HepG2 (cell line): ENCODE data around the gene ELL3. TPM values are rescaled to one million over a fixed set of nuclear protein-coding genes. Genes with fewer than 3 reads are reported as not detected.

ENCODE experiments used
- AGO2 ChIP-seq: fragments of 200-400 bp; formaldehyde crosslinking; optimal IDR thresholded peaks from 2 replicates; pipeline ENCODE3; 2017; ENCODE audit warnings: mild to moderate bottlenecking, low read depth, low read length, moderate library complexity
- CERS6 ChIP-seq: sonication (generic); formaldehyde crosslinking; IDR thresholded peaks from 2 replicates; pipeline ENCODE4 v1.5.0; 2020; ENCODE audit warnings: missing genetic modification reagents
- ELF1 ChIP-seq: sonication (generic); formaldehyde crosslinking; IDR thresholded peaks from 2 replicates; pipeline ENCODE4 v1.4.0; 2020; ENCODE audit warnings: missing genetic modification reagents
- GABPB1 ChIP-seq: IDR thresholded peaks from 2 replicates; pipeline ENCODE4 v1.6.1; 2016; ENCODE audit warnings: mild to moderate bottlenecking, missing genetic modification reagents, moderate library complexity, missing compliant biosample characterization
- GMEB2 ChIP-seq: IDR thresholded peaks from 2 replicates; pipeline ENCODE4 v1.6.1; 2016; ENCODE audit warnings: missing biosample characterization, missing genetic modification reagents, low read depth
- HBP1 ChIP-seq: IDR thresholded peaks from 2 replicates; pipeline ENCODE4 v1.6.1; 2016; ENCODE audit warnings: low read depth, control low read depth
- HMGXB3 ChIP-seq: sonication (generic); formaldehyde crosslinking; IDR thresholded peaks from 2 replicates; pipeline ENCODE4 v1.4.0; 2020; ENCODE audit warnings: missing genetic modification reagents, borderline replicate concordance
- NCOA2 ChIP-seq: sonication (generic); formaldehyde crosslinking; IDR thresholded peaks from 2 replicates; pipeline ENCODE4 v1.8.0; 2022; ENCODE audit warnings: inconsistent platforms
- NFIC ChIP-seq: IDR thresholded peaks from 2 replicates; pipeline ENCODE4 v1.6.1; 2012; ENCODE audit warnings: mild to moderate bottlenecking, low read length, inconsistent platforms
- POLR2A ChIP-seq, 2 experiments: IDR thresholded peaks; 2 replicates each; pipeline ENCODE4 v1.6.1; 2011; ENCODE audit warnings: low read depth in 2 of 2, low read length in 2 of 2, mild to moderate bottlenecking in 1 of 2, moderate library complexity in 1 of 2; ENCODE audit not compliant: insufficient read depth in 1 of 2
- SP2 ChIP-seq: sonication (generic); formaldehyde crosslinking; IDR thresholded peaks from 2 replicates; pipeline ENCODE4 v1.5.1; 2020; ENCODE audit warnings: mild to moderate bottlenecking, missing genetic modification reagents
- TFE3 ChIP-seq: IDR thresholded peaks from 2 replicates; pipeline ENCODE4 v1.6.1; 2016
- USF2 ChIP-seq, 2 experiments: sonication (generic) in 1 of 2; formaldehyde crosslinking in 1 of 2; IDR thresholded peaks; 2 replicates each; pipeline versions ENCODE4 v1.5.1 to v1.6.1; 2011 to 2020; ENCODE audit warnings: borderline replicate concordance in 1 of 2, low read depth in 1 of 2, low read length in 1 of 2, mild to moderate bottlenecking in 1 of 2, missing genetic modification reagents in 1 of 2, moderate library complexity in 1 of 2
- ZFP36L2 ChIP-seq: sonication (generic); formaldehyde crosslinking; IDR thresholded peaks from 2 replicates; pipeline ENCODE4 v1.4.0; 2020; ENCODE audit warnings: missing genetic modification reagents
- ZNF572 ChIP-seq: sonication (generic); formaldehyde crosslinking; IDR thresholded peaks from 2 replicates; pipeline ENCODE4 v1.5.1; 2020; ENCODE audit warnings: mild to moderate bottlenecking, missing genetic modification reagents
- ZNF792 ChIP-seq: IDR thresholded peaks from 2 replicates; pipeline ENCODE4 v1.6.1; 2016
- polyA plus RNA-seq, 8 experiments: library from polyadenylated mRNA; depleted of rRNA in 3 of 8; stranded (reverse) in 7 of 8; unstranded in 1 of 8; fragments of >200 nt; fragmentation: Illumina TruSeq in 4 of 8; extraction: Trizol in 4 of 8; gene quantifications; 2 replicates each; pipeline versions ENCODE4 v1.2.1 to v1.2.3, GENCODE V29; 2011 to 2016; ENCODE audit warnings: low read depth in 4 of 8, missing spikeins in 1 of 8, mixed read lengths in 1 of 8; ENCODE audit not compliant: insufficient read depth in 1 of 8
- total RNA-seq, 5 experiments: library from RNA; depleted of rRNA; stranded (reverse); fragments of >200 nt; fragmentation: Illumina TruSeq; extraction: Trizol; gene quantifications; 2 replicates each; pipeline ENCODE4 v1.2.3, GENCODE V29; 2016; ENCODE audit warnings: low read depth in 1 of 5

Gene ELL3
- total and polyA plus RNA-seq, 2 of the 13 experiments (the other 11 are each of a cell fraction or from before 2014, with no cell fraction given): 6.1 to 8.8 TPM

GRCh38 chr15:43791993-43792760, 15.4 kb upstream of the ELL3 start, which contains the start of gene SERF2 (continued):
- peak; percentile 15; the same call in 1 of the 2 replicates for TF ChIP-seq HMGXB3 (CRISPR knock-in tag)
- TF ChIP-seq ELF1 (CRISPR knock-in tag): peak; percentile 40; the same call in 1 of the 2 replicates
- TF ChIP-seq ZNF572 (CRISPR knock-in tag): 0 out of 2 replicates have a peak, but pooled peaks have one; percentile 58
- peak; percentile 23; the same call in 1 of the 2 replicates for TF ChIP-seq NCOA2 (CRISPR knock-in tag)
- TF ChIP-seq AGO2: peak; percentile 96
- peak; percentile 98 for TF ChIP-seq USF2 (IDR thresholded peaks at IDR 0.05; ENCODE audit: low read depth, low read length)
- peak; percentile 99; the same call in 1 of the 2 replicates for TF ChIP-seq USF2 (CRISPR knock-in tag; IDR thresholded peaks at IDR 0.05; ENCODE audit: borderline replicate concordance)
- TF ChIP-seq TFE3: peak; percentile 94
- no peak for TF ChIP-seq CERS6 (CRISPR knock-in tag)
- no peak for TF ChIP-seq ZFP36L2 (CRISPR knock-in tag)
- peak; percentile 63 for TF ChIP-seq SP2 (CRISPR knock-in tag)
- TF ChIP-seq NFIC: no peak
- TF ChIP-seq GMEB2 (CRISPR knock-in tag): peak; percentile 72
- peak; percentile 99 to 100 for TF ChIP-seq POLR2A (IDR thresholded peaks at IDR 0.05; ENCODE audit: insufficient read depth in 1 of 2, low read depth in 2 of 2, low read length in 2 of 2)
- TF ChIP-seq HBP1 (CRISPR knock-in tag): no peak; the same call in 1 of the 2 replicates
- peak; percentile 37; the same call in 1 of the 2 replicates for TF ChIP-seq ZNF792
- TF ChIP-seq GABPB1 (CRISPR knock-in tag): peak; percentile 17
